Measurements from ENCODE around the gene CRYZL1.
"Not testable (repeated sequence)": the region's sequence is repeated elsewhere in the genome, so short reads cannot be mapped to it uniquely, and the experiment has no call there.

CRYZL1 gene

DNA sequence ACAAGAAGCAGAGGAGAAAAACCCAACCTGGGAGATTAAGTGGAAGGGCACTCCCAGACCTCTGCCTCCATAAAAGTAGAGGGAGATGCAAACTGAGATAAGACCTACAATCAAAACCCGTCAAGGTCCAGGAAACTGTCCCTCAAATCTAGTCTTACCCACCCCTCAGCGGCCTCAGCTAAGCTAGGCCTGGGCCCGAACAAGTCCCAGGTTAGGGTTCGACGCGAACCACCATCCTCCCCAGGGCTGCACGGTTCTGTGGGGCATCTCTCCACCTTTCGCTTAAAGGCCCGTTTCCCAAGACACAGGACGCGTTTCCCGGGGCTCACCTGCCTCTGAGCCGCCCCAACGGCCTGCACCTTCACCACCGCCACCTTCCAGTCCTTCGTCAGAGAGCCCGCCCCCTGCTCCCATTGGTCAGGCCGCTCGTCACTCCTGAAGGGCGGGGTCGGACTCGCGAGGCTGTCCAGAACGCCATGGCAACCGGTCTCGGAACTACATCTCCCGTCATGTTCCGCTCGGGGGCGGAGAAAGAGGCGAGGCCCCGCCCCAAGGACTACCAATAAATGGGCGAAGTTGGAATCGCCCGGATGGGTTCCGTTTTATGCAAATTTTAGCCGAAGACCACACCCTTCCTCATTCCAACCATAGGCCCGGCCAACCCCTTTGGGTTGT, at the start of gene CRYZL1:
CRYZL1 (minus strand) TSS at position 390 of the 675 bp plus-strand sequence. CDS start 10,190 bp downstream, outside the sequence.
- DNase-seq: peak; percentile 100

GRCh38 chr21:33690874-33691273, 49.3 kb upstream of the CRYZL1 start:
- DNase-seq: no peak

GRCh38 chr21:33688353-33688752, 46.8 kb upstream of the CRYZL1 start:
- DNase-seq: no peak

DNA sequence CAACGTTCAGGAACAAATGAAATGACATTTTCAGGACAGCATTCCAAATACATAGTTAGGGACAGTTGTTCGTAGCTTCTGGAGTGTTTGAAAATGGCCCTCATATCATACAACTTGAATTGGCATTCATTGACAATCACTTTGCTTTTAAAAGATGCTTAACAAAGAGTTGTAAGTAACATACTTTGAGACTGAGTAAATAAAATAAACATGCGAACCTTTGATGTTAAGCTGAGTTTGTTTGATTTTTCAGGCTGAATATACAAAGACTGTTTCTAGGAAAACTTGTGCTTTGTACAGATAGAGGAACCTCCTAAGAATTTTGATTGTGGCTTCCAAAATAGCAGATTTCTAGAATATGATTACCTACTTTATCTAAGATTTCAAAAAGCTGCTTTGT, 46.1 kb upstream of the CRYZL1 start:
- no peak for DNase-seq

GRCh38 chr21:33686386-33686785, 44.8 kb upstream of the CRYZL1 start:
- no peak for DNase-seq

DNA sequence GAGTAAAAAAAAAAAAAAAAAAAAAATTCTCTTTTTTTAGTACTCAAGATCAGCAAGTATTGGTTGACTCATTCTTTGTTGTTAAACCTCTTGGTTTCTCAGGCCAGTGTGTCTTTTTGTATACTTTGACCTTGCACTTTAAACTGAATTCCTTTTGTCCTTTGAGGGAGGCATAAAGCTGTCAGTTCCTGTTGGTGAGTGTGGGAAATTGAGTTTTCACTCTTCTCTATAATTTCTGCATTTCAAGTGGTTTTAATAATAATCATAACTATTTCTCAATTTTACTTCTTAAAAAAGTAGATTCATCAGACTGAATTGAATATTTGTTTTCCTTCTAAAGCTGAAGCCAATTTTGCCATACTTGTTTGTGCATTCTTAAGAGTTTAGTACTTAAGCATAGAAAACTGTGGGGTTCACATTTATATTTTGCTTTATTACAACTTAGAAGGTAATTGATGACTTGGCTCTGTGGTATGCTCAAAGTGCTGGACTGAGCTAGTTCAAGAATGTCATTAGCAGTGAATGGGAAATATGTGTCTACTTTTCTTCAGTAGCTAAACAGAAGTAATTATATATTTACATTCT, 44.2 kb upstream of the CRYZL1 start:
- DNase-seq: no peak

- no peak for DNase-seq
Observed at GRCh38 chr21:33684923-33685560, 43.5 kb upstream of the CRYZL1 start.

- no peak for DNase-seq
Observed at GRCh38 chr21:33684068-33684467, 42.5 kb upstream of the CRYZL1 start.

DNA sequence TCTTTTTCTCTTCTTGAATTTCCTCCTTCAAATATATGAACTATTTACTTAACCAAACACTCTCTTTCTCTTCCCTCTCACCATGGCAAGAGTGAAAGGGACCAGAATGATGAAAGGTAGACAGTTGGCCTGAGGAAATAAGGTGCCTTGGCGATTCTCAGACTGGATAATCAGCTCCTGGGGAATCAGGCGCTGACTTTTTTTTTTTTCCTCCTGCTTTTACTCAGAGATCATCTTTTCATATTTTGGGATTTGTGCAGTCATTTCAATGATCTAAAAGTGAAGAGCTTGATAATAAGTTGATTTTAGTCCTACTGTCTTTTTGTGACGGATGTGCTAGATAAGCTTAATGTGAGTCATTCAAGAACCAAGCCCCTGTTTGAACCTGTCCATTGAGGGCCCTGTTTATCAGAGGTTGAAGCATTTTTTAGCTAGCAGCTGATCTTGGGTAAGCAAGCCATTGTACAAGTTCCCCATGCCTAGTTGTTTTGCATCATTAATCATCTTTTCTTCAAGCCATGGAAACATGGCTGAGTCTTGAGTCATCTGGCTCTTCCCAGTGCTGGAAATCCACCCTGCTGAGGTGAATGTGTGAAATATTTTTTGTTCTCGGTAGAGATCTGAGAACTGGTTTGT, 41.6 kb upstream of the CRYZL1 start:
- DNase-seq: no peak

GRCh38 chr21:33680870-33681269, 39.3 kb upstream of the CRYZL1 start:
- no peak for DNase-seq

GRCh38 chr21:33677450-33677849, 35.9 kb upstream of the CRYZL1 start:
- DNase-seq: no peak

DNA sequence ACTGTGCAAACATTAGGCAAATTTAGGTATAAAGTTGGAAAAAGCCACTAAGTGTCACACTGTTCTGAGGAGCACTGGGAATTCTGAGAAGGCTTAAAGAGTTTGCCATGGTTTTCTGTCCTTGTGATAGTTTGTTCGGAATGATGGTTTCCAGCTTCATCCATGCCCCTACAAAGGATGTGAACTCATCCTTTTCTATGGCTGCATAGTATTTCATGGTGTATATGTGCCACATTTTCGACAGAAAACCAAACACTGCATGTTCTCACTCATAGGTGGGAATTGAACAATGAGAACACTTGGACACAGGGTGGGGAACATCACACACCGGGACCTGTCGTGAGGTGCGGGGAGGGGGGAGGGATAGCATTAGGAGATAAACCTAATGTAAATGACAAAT, 35.1 kb upstream of the CRYZL1 start:
- DNase-seq: not testable (repeated sequence)

- no peak for DNase-seq
Observed at GRCh38 chr21:33674226-33674625, 32.7 kb upstream of the CRYZL1 start.

- DNase-seq: no peak
Observed at GRCh38 chr21:33673473-33673872, 31.9 kb upstream of the CRYZL1 start.

GRCh38 chr21:33670076-33670978, 28.8 kb upstream of the CRYZL1 start:
- DNase-seq: no peak

GRCh38 chr21:33668620-33669019, 27.1 kb upstream of the CRYZL1 start:
- no peak for DNase-seq

GRCh38 chr21:33668180-33668579, 26.6 kb upstream of the CRYZL1 start:
- no peak for DNase-seq

DNA sequence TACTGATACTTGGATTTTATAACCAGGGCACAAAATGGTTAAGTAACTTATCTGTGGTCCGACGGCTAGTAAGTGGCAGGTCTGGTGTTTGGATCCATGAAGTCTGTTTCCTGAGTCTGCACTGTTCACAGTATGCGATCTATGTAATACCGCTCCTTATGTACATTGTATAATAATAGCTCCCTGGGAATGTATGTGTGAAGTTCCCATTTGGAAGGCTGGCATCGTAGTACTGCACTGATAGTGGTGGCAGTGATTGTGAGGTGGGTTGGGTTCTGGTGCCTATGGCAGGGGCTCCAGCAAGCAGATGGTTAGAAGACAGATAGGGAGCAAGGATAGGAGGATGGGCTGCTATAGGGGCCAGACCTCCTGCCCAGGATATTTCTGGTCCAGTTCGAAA, 26.1 kb upstream of the CRYZL1 start:
- DNase-seq: no peak

DNA sequence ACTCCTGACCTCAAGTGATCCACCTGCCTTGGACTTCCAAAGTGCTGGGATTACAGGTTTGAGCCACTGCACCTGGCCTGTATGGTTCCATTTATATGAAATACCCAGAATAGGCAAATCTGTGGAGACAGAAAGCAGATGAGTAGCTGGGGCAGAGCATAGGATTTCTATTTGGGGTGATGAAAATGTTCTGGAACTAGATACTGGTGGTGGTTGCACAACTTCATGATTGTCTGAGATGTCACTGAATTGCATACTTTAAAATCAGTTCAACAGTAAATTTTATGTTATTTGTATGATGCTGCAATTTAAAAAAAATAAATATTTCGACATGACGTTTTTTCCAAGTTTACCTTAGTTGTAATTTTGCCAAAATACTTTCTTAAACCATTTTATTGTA, 24.6 kb upstream of the CRYZL1 start:
- no peak for DNase-seq

DNA sequence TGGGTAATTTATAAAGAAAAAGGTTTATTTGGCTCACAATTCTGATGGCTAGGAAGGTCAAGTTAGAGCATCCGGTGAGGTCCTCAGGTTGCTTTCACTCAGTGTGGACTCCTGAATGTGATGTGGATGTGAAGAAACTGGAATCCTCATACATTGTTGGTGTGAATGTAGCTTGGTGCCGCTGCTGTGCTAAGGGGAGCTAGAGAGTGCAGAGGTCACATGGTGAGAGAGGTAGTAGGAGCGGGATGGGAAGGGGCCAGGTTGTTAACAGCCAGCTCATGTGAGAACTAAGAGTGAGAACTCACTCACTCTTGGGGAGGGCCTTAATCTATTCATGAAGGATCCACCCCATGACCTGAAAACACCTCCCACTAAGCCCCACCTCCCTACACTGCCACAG, 22.6 kb upstream of the CRYZL1 start:
- DNase-seq: no peak

DNA sequence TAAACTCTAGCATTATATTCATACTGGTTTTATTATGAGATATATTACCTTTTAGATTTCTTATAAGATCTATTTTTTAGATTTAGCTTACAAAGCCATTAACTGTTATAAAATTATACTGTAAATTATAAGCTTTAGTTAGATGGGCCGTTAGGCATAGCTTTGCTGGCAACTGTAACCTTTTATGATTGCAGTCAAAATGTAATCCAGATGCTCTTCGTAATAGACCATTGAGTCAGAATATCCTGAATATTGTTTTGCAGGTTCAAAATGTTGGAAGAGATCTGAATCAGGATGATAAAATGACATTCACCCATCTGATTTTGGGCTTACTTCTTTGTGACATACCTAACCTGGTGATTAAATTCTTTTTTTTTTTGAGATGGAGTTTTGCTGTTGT, 21.7 kb upstream of the CRYZL1 start:
- DNase-seq: no peak

- DNase-seq: no peak
Observed at GRCh38 chr21:33662046-33662445, 20.5 kb upstream of the CRYZL1 start.

DNA sequence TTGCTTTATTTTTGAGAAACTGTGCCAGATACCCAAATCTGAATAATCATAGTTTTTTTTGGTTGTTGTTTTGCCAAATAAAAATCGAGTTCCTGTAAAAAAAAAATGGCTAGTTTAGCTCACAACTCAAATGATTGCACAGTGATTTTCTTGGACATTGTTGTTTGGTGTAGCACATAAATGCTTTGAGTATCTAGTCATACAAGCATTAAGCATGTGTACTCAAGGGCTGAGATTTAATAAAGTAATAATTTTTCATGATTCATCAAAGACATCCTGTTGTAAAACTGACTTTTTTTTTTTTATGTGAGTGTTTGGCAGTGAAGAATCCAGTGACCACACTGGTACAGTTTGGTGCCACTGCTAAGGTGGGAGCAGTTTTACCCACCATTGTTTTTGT, 19.6 kb upstream of the CRYZL1 start:
- no peak for DNase-seq

Data from activated CD4-positive, alpha-beta T cell treated with anti-CD3 and anti-CD28 coated beads, Interleukin-2, amount 50 U/mL, for 1 hour (primary cell).